GM23248 (cell line): ENCODE results near the gene UBE2G1.

Source experiments
- EZH2 ChIP-seq: fragments of 200-600 bp; sonication (generic); IDR thresholded peaks from 2 replicates; pipeline ENCODE4 v1.6.1; 2018; ENCODE audit warnings: antibody characterized with exemption, mild to moderate bottlenecking; ENCODE audit not compliant: insufficient read depth, poor library complexity, severe bottlenecking
- EZH2phosphoT487 ChIP-seq: fragments of 200-600 bp; sonication (generic); IDR thresholded peaks from 2 replicates; pipeline ENCODE4 v1.6.1; 2018; ENCODE audit warnings: antibody characterized with exemption, moderate library complexity, mild to moderate bottlenecking, low read depth; ENCODE audit not compliant: insufficient read depth

- no peak for TF ChIP-seq EZH2
- TF ChIP-seq EZH2phosphoT487, result no peak
Observed at GRCh38 chr17:4411201-4411600, 44.7 kb upstream of the UBE2G1 start.
